GM23338 (cell line): Measurements from ENCODE around the gene MMP25.

Source experiments
- CREB1 ChIP-seq: fragments of 250-450 bp; sonication (Bioruptor Pico); IDR thresholded peaks from 2 replicates; pipeline ENCODE4 v1.5.0; 2020; ENCODE audit warnings: low read depth, mild to moderate bottlenecking, moderate library complexity
- CTCF ChIP-seq, 2 experiments: fragments of 200-600 bp in 1 of 2; sonication (generic) in 1 of 2; conservative IDR thresholded peaks; 2 replicates each; pipeline versions ENCODE4 v1.5.1 to v1.6.1; 2016 to 2017; ENCODE audit warnings: antibody characterized with exemption in 2 of 2, low read depth in 2 of 2, mild to moderate bottlenecking in 2 of 2, moderate library complexity in 1 of 2
- EZH2 ChIP-seq: fragments of 200-600 bp; sonication (generic); IDR thresholded peaks from one replicate; pipeline ENCODE4 v1.8.0; 2017; ENCODE audit warnings: antibody characterized with exemption, mild to moderate bottlenecking, low read depth; ENCODE audit not compliant: unreplicated experiment
- EZH2phosphoT487 ChIP-seq: fragments of 200-600 bp; sonication (generic); IDR thresholded peaks from one replicate; pipeline ENCODE4 v1.8.1; 2018; ENCODE audit warnings: antibody characterized with exemption; ENCODE audit not compliant: unreplicated experiment
- JUNB ChIP-seq: IDR thresholded peaks from one replicate; pipeline ENCODE4 v1.6.1; 2016; ENCODE audit warnings: antibody characterized with exemption; ENCODE audit not compliant: unreplicated experiment
- POLR2AphosphoS5 ChIP-seq: IDR thresholded peaks from 2 replicates; pipeline ENCODE4 v1.6.1; 2016; ENCODE audit warnings: antibody characterized with exemption, low read depth
- REST ChIP-seq: IDR thresholded peaks from one replicate; pipeline ENCODE4 v1.6.1; 2018; ENCODE audit warnings: antibody characterized with exemption; ENCODE audit not compliant: unreplicated experiment
- STAT1 ChIP-seq: IDR thresholded peaks from one replicate; pipeline ENCODE4 v1.6.1; 2016; ENCODE audit warnings: antibody characterized with exemption; ENCODE audit not compliant: unreplicated experiment
- ZNF114 ChIP-seq: fragments of 250-450 bp; sonication (Bioruptor Pico); IDR thresholded peaks from 2 replicates; pipeline ENCODE4 v1.5.0; 2020; ENCODE audit warnings: mild to moderate bottlenecking, moderate library complexity
- ZNF331 ChIP-seq: fragments of 250-450 bp; sonication (Bioruptor Pico); IDR thresholded peaks from 2 replicates; pipeline ENCODE4 v1.5.0; 2020; ENCODE audit warnings: low read depth, mild to moderate bottlenecking, moderate library complexity
- TF ChIP-seq, protein P1 (sequence below): IDR thresholded peaks from 2 replicates; pipeline ENCODE4 v1.6.1; 2016; ENCODE audit warnings: antibody characterized with exemption

DNA sequence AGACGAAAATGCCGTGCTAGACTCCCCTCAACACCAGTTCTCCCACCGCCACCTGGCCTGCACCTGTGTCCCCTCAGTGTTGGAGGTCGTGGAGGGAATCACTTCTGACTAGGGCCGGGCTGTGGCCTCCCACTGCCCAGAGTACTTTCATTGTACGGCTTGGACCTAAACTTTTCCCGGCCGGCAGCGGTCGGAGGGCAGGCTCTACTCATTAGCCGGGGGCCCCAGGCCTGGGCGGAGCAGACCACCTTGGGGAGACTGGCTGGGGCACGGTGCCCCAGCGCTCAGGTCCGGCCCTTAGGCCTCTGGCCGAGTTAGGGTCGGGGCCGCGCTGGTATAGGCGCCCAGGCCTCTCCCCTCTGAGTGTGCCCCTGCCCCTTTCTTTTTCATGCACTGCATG lies 29.0 kb upstream of the MMP25 start:
- no peak for TF ChIP-seq CTCF (conservative IDR thresholded peaks at IDR 0.05; ENCODE audit: low read depth in 2 of 2)
- TF ChIP-seq POLR2AphosphoS5: no peak
- TF ChIP-seq EZH2phosphoT487: no peak
- TF ChIP-seq EZH2: no peak
- TF ChIP-seq CREB1 (CRISPR knock-in tag): no peak
- TF ChIP-seq REST: no peak
- no peak for TF ChIP-seq ZNF114 (CRISPR knock-in tag)
- no peak for TF ChIP-seq STAT1
- TF ChIP-seq, protein P1, sequence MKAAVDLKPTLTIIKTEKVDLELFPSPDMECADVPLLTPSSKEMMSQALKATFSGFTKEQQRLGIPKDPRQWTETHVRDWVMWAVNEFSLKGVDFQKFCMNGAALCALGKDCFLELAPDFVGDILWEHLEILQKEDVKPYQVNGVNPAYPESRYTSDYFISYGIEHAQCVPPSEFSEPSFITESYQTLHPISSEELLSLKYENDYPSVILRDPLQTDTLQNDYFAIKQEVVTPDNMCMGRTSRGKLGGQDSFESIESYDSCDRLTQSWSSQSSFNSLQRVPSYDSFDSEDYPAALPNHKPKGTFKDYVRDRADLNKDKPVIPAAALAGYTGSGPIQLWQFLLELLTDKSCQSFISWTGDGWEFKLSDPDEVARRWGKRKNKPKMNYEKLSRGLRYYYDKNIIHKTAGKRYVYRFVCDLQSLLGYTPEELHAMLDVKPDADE: no peak
- no peak for TF ChIP-seq ZNF331 (CRISPR knock-in tag)
- TF ChIP-seq JUNB: no peak
